IMR-90 (cell line): ENCODE measurements around the gene BNIP3. TPM values are rescaled to one million over a fixed set of nuclear protein-coding genes. Genes with fewer than 3 reads are reported as not detected.

ENCODE experiments used
- ATAC-seq: fragments of 200-7000 bp; cut with Tn5 transposase; 2 replicates; pipeline ENCODE4 v1.9.1; 2020; ENCODE audit warnings: low read depth, mild to moderate bottlenecking, moderate library complexity
- BruUV-seq: library from RNA; stranded (reverse); fragments of 400-500 nt; replicated peaks from 2 replicates; lab custom pipeline; 2021; lab: Mats Ljungman, UMichigan
- CTCF ChIA-PET: fragments of 300-600 bp; formaldehyde crosslinking; extraction: SDS; loops from one replicate; lab custom pipeline; 2021; ENCODE audit warnings: antibody characterized with exemption; lab: Yijun Ruan, JAX
- POLR2A ChIA-PET: fragments of 300-600 bp; sonication (Branson Sonifier 250); formaldehyde crosslinking; loops from one replicate; lab custom pipeline; 2022; ENCODE audit warnings: antibody characterized with exemption; ENCODE audit not compliant: unreplicated experiment; lab: Charles Lee
- DNase-seq: peaks from one replicate; pipeline ENCODE4 v3.0.0; 2013
- H2AFZ ChIP-seq: replicated peaks from 2 replicates; pipeline ENCODE3; 2013; ENCODE audit warnings: low read length, mild to moderate bottlenecking; ENCODE audit not compliant: poor library complexity
- H2AK5ac ChIP-seq: 2 replicates; pipeline ENCODE4 v1.6.1; 2013; ENCODE audit warnings: low read depth, low read length, inconsistent platforms
- H2AK9ac ChIP-seq: replicated peaks from 2 replicates; pipeline ENCODE3; 2013; ENCODE audit warnings: mild to moderate bottlenecking, low read depth, low read length, moderate library complexity; ENCODE audit not compliant: poor library complexity
- H2BK120ac ChIP-seq: 2 replicates; pipeline ENCODE4 v1.6.1; 2013; ENCODE audit warnings: low read depth, low read length, inconsistent platforms
- H2BK15ac ChIP-seq: 3 replicates; pipeline ENCODE4 v1.6.1; 2013; ENCODE audit warnings: low read depth, low read length, inconsistent platforms
- H2BK20ac ChIP-seq: 2 replicates; pipeline ENCODE4 v1.6.1; 2013; ENCODE audit warnings: low read depth, mild to moderate bottlenecking, inconsistent platforms, low read length, moderate library complexity
- H2BK5ac ChIP-seq: 2 replicates; pipeline ENCODE4 v1.6.1; 2013; ENCODE audit warnings: mild to moderate bottlenecking, low read depth, low read length, inconsistent platforms; ENCODE audit not compliant: poor library complexity, severe bottlenecking
- H3K14ac ChIP-seq: replicated peaks from 2 replicates; pipeline ENCODE4 v1.6.1; 2013; ENCODE audit warnings: low read depth, low read length, inconsistent platforms
- H3K18ac ChIP-seq: 2 replicates; pipeline ENCODE4 v1.6.1; 2013; ENCODE audit warnings: low read depth, low read length, control low read depth
- H3K23ac ChIP-seq: 2 replicates; pipeline ENCODE4 v1.6.1; 2013; ENCODE audit warnings: low read depth, low read length, inconsistent platforms
- H3K27ac ChIP-seq: 2 replicates; pipeline ENCODE4 v1.5.1; 2013; ENCODE audit warnings: mild to moderate bottlenecking, control low read depth, low read length; ENCODE audit not compliant: insufficient read depth
- H3K27me3 ChIP-seq: 2 replicates; pipeline ENCODE4 v1.6.1; 2013; ENCODE audit warnings: low read length; ENCODE audit not compliant: control insufficient read depth, insufficient read depth
- H3K36me3 ChIP-seq: 2 replicates; pipeline ENCODE4 v1.6.1; 2013; ENCODE audit warnings: low read length, mixed read lengths; ENCODE audit not compliant: control insufficient read depth, insufficient read depth
- H3K4ac ChIP-seq: 2 replicates; pipeline ENCODE4 v1.6.1; 2013; ENCODE audit warnings: low read depth, low read length, inconsistent platforms
- H3K4me1 ChIP-seq: 2 replicates; pipeline ENCODE4 v1.6.1; 2013; ENCODE audit warnings: low read length, mixed read lengths; ENCODE audit not compliant: control insufficient read depth, insufficient read depth
- H3K4me2 ChIP-seq: 2 replicates; pipeline ENCODE4 v1.6.1; 2013; ENCODE audit warnings: low read depth, mild to moderate bottlenecking, control low read depth, low read length, moderate library complexity
- H3K4me3 ChIP-seq: 2 replicates; pipeline ENCODE4 v1.5.1; 2013; ENCODE audit warnings: low read depth, mild to moderate bottlenecking, control low read depth, low read length, moderate library complexity; ENCODE audit not compliant: insufficient read depth
- H3K56ac ChIP-seq: 2 replicates; pipeline ENCODE4 v1.6.1; 2013; ENCODE audit warnings: low read length, inconsistent platforms; ENCODE audit not compliant: insufficient read depth; ENCODE audit errors: extremely low read depth
- H3K79me1 ChIP-seq, 2 experiments: 2 replicates each; pipeline ENCODE4 v1.6.1; 2013; ENCODE audit warnings: low read length in 2 of 2, inconsistent platforms in 1 of 2, low read depth in 1 of 2
- H3K9ac ChIP-seq: 2 replicates; pipeline ENCODE4 v1.6.1; 2013; ENCODE audit warnings: low read depth, low read length, control low read depth
- H3K9me1 ChIP-seq: 2 replicates; pipeline ENCODE4 v1.6.1; 2013; ENCODE audit warnings: low read length, inconsistent platforms; ENCODE audit not compliant: insufficient read depth
- H3K9me3 ChIP-seq: 2 replicates; pipeline ENCODE4 v1.6.1; 2013; ENCODE audit warnings: low read length; ENCODE audit not compliant: control insufficient read depth, insufficient read depth
- H4K20me1 ChIP-seq: 2 replicates; pipeline ENCODE4 v1.6.1; 2013; ENCODE audit warnings: low read length, inconsistent platforms; ENCODE audit not compliant: insufficient read depth
- H4K5ac ChIP-seq: 2 replicates; pipeline ENCODE4 v1.6.1; 2013; ENCODE audit warnings: mild to moderate bottlenecking, low read depth, low read length, control low read depth
- H4K8ac ChIP-seq, 2 experiments: 2 replicates each; pipeline ENCODE4 v1.6.1; 2013; ENCODE audit warnings: low read depth in 2 of 2, low read length in 2 of 2, control low read depth in 1 of 2, inconsistent platforms in 1 of 2
- H4K91ac ChIP-seq: 2 replicates; pipeline ENCODE4 v1.6.1; 2013; ENCODE audit warnings: low read depth, low read length, inconsistent platforms; ENCODE audit not compliant: insufficient read depth
- BHLHE40 ChIP-seq: fragments of 150-350 bp; IDR thresholded peaks from 2 replicates; pipeline ENCODE4 v1.6.1; 2016; ENCODE audit warnings: mild to moderate bottlenecking, low read depth, low read length
- CEBPB ChIP-seq: IDR thresholded peaks from 2 replicates; pipeline ENCODE4 v1.6.1; 2012; ENCODE audit warnings: low read depth, low read length, improper control_type of control experiment
- CHD1 ChIP-seq: IDR thresholded peaks from 2 replicates; pipeline ENCODE4 v1.6.1; 2012; ENCODE audit warnings: low read depth, low read length, improper control_type of control experiment
- FOS ChIP-seq: fragments of 150-350 bp; IDR thresholded peaks from 2 replicates; pipeline ENCODE4 v1.6.1; 2016; ENCODE audit warnings: low read depth, low read length
- MAFK ChIP-seq: IDR thresholded peaks from 2 replicates; pipeline ENCODE4 v1.6.1; 2012; ENCODE audit warnings: low read depth, low read length, improper control_type of control experiment
- MAZ ChIP-seq: IDR thresholded peaks from 2 replicates; pipeline ENCODE4 v1.6.1; 2012; ENCODE audit warnings: low read depth, mild to moderate bottlenecking, low read length, improper control_type of control experiment, moderate library complexity, borderline replicate concordance
- MXI1 ChIP-seq: IDR thresholded peaks from 2 replicates; pipeline ENCODE4 v1.6.1; 2012; ENCODE audit warnings: low read depth, mild to moderate bottlenecking, low read length, moderate library complexity, borderline replicate concordance
- NFE2L2 ChIP-seq: fragments of 150-350 bp; IDR thresholded peaks from 2 replicates; pipeline ENCODE4 v1.6.1; 2016; ENCODE audit warnings: low read depth, mild to moderate bottlenecking, low read length
- POLR2A ChIP-seq: IDR thresholded peaks from 2 replicates; pipeline ENCODE4 v1.6.1; 2012; ENCODE audit warnings: mild to moderate bottlenecking, low read depth, low read length
- RAD21 ChIP-seq: IDR thresholded peaks from 2 replicates; pipeline ENCODE4 v1.6.1; 2012; ENCODE audit warnings: low read length, improper control_type of control experiment
- RCOR1 ChIP-seq: IDR thresholded peaks from 2 replicates; pipeline ENCODE4 v1.6.1; 2012; ENCODE audit warnings: mild to moderate bottlenecking, low read length, improper control_type of control experiment; ENCODE audit not compliant: insufficient replicate concordance
- RFX5 ChIP-seq: IDR thresholded peaks from 2 replicates; pipeline ENCODE4 v1.8.0; 2012; ENCODE audit warnings: low read depth, mild to moderate bottlenecking, low read length, moderate library complexity
- SMC3 ChIP-seq: fragments of 150-350 bp; IDR thresholded peaks from 2 replicates; pipeline ENCODE4 v1.6.1; 2016; ENCODE audit warnings: low read depth, mild to moderate bottlenecking, antibody characterized with exemption, low read length, moderate library complexity
- WGBS, 2 experiments: methylation state at CpG; one replicate each; pipeline versions ENCODE4 v1.1.5 to v1.1.7; 2013; ENCODE audit warnings: missing lambda C conversion rate in 2 of 2; ENCODE audit not compliant: insufficient read length in 1 of 2; ENCODE audit errors: extremely low coverage in 2 of 2; 5-methylcytosine and 5-hydroxymethylcytosine counted together
- dilution Hi-C: fragments of 300-500 bp; cut with HindIII; formaldehyde crosslinking; loops from one replicate; pipeline ENCODE4 v1.14.3; 2018; ENCODE audit warnings: low sequenced_read_pairs; ENCODE audit not compliant: unreplicated experiment
- in situ Hi-C: fragments of 300-500 bp; cut with MboI; formaldehyde crosslinking; loops from 3 replicates; pipeline ENCODE4 v1.14.3; 2019; ENCODE audit warnings: low sequenced_read_pairs, inconsistent platforms, mixed read lengths
- intact Hi-C: fragments of 100-400 bp; cut with micrococcal nuclease; formaldehyde crosslinking; loops from 2 replicates; pipeline ENCODE4 v1.10.0; 2022
- polyA plus RNA-seq, 3 experiments: library from polyadenylated mRNA; depleted of rRNA; stranded (reverse); fragments of >200 nt; gene quantifications; 2 replicates each; pipeline ENCODE4 v1.2.3, GENCODE V29; 2012; ENCODE audit warnings: low replicate concordance in 1 of 3
- total RNA-seq: library from RNA; depleted of rRNA; stranded (reverse); fragments of >200 nt; gene quantifications from 2 replicates; pipeline ENCODE4 v1.2.3, GENCODE V29; 2012
- TF ChIP-seq, protein P1 (sequence below): conservative IDR thresholded peaks from 2 replicates; pipeline ENCODE4 v1.5.1; 2012; ENCODE audit warnings: mild to moderate bottlenecking, low read depth, low read length, improper control_type of control experiment
- TF ChIP-seq, protein P2 (sequence below): fragments of 150-350 bp; IDR thresholded peaks from 2 replicates; pipeline ENCODE4 v1.6.1; 2016; ENCODE audit warnings: low read depth, mild to moderate bottlenecking, low read length, moderate library complexity, borderline replicate concordance
- TF ChIP-seq, protein P3 (sequence below): fragments of 150-350 bp; IDR thresholded peaks from 2 replicates; pipeline ENCODE4 v1.6.1; 2017; ENCODE audit warnings: mild to moderate bottlenecking, antibody characterized with exemption, low read length, low read depth

BNIP3 gene
- total and polyA plus RNA-seq, 2 of the 4 experiments (the other 2 are of a cell fraction) = 134 to 211 TPM

DNA sequence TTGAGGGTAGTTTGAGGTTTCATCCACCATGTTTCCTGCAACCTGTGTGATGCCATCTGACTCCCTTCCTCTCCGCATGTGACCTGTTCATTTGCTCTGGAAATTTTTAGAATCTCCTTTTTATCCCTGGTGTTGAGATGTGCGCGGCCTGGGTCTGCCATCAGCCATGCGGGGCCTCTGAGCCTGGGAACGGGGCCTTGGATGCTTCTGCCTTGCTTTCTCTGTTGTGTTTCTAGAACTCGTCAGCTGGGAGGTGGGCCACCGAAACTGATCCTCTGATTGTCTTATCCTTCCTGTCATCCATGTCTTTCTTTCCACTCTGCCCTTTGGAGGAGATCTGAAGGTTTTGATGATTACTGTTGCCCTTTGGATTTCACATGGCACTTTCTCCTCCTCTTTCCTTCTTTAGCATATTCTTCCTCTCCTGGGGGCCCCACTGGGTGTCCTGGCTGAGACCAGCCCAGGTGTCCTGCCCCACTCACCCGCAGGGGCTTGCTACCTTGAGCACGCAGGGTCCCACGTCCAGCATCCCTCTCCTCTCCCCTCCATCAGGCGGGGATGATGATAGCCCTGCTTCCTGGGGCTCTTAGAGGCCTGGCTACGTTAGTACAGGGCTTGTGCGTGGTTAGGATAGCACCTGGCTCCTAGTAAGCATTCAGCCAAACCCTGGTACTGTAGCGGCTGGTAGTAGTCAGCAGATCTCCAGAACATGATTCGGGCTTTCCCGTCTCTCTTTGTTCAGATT is 51.0 kb downstream of the BNIP3 start:
- Histone ChIP-seq H3K79me1 (peaks cover 45 to 86% of the 10 kb centered on the region in 2 experiments), H3K18ac (no peak overlapping the region), H3K9me3 (peaks cover 1% of the 10 kb centered on the region; the same call in 1 of the 2 replicates), H3K23ac (no peak overlapping the region), H3K9ac (no peak overlapping the region), H2BK20ac (no peak overlapping the region), H2BK15ac (no peak overlapping the region), H3K4ac (no peak overlapping the region), H3K4me3 (no peak overlapping the region), H3K4me1 (peaks cover 5% of the 10 kb centered on the region), H2AFZ (no peak overlapping the region), H3K9me1 (peaks cover 33% of the 10 kb centered on the region), H2BK120ac (no peak overlapping the region), H4K8ac (no peak overlapping the region), H3K27me3 (no peaks in the 10 kb centered on the region), H4K5ac (no peak overlapping the region), H2AK9ac (no peak overlapping the region), H3K56ac (no peak overlapping the region), H3K14ac (no peak overlapping the region), H4K20me1 (peaks cover 76% of the 10 kb centered on the region), H3K27ac (no peak overlapping the region), H4K91ac (no peak overlapping the region), H3K4me2 (no peak overlapping the region), H2BK5ac (no peak overlapping the region), H3K36me3 (peaks cover 9% of the 10 kb centered on the region), H2AK5ac (no peak overlapping the region)
- no peak for TF ChIP-seq RFX5
- no peak for TF ChIP-seq FOS
- TF ChIP-seq SMC3 = no peak
- TF ChIP-seq RAD21 = no peak
- TF ChIP-seq POLR2A = no peak
- TF ChIP-seq, protein P1, sequence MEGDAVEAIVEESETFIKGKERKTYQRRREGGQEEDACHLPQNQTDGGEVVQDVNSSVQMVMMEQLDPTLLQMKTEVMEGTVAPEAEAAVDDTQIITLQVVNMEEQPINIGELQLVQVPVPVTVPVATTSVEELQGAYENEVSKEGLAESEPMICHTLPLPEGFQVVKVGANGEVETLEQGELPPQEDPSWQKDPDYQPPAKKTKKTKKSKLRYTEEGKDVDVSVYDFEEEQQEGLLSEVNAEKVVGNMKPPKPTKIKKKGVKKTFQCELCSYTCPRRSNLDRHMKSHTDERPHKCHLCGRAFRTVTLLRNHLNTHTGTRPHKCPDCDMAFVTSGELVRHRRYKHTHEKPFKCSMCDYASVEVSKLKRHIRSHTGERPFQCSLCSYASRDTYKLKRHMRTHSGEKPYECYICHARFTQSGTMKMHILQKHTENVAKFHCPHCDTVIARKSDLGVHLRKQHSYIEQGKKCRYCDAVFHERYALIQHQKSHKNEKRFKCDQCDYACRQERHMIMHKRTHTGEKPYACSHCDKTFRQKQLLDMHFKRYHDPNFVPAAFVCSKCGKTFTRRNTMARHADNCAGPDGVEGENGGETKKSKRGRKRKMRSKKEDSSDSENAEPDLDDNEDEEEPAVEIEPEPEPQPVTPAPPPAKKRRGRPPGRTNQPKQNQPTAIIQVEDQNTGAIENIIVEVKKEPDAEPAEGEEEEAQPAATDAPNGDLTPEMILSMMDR = no peak
- TF ChIP-seq, protein P2, sequence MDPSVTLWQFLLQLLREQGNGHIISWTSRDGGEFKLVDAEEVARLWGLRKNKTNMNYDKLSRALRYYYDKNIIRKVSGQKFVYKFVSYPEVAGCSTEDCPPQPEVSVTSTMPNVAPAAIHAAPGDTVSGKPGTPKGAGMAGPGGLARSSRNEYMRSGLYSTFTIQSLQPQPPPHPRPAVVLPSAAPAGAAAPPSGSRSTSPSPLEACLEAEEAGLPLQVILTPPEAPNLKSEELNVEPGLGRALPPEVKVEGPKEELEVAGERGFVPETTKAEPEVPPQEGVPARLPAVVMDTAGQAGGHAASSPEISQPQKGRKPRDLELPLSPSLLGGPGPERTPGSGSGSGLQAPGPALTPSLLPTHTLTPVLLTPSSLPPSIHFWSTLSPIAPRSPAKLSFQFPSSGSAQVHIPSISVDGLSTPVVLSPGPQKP = no peak
- no peak for TF ChIP-seq MAZ
- no peak for TF ChIP-seq RCOR1
- TF ChIP-seq CHD1 = no peak
- TF ChIP-seq, protein P3, sequence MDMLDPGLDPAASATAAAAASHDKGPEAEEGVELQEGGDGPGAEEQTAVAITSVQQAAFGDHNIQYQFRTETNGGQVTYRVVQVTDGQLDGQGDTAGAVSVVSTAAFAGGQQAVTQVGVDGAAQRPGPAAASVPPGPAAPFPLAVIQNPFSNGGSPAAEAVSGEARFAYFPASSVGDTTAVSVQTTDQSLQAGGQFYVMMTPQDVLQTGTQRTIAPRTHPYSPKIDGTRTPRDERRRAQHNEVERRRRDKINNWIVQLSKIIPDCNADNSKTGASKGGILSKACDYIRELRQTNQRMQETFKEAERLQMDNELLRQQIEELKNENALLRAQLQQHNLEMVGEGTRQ = no peak
- no peak for TF ChIP-seq MXI1
- TF ChIP-seq CEBPB = no peak
- TF ChIP-seq NFE2L2 = no peak
- TF ChIP-seq BHLHE40 = no peak
- no peak for TF ChIP-seq MAFK
- DNase-seq = no peak
- CTCF ChIA-PET = no interaction called here
- intact Hi-C loops (no loop called here), dilution Hi-C loops (no loop called here), in situ Hi-C loops (no loop called here)
- POLR2A ChIA-PET = no interaction called here
- 96% methylated on average over 7 of the region's 16 CpGs; no CpG with 5 or more reads in 1 of the 2 experiments for WGBS, 2 experiments
- ATAC-seq = no peak
- BruUV-seq = no TSS peak
